ENCODE results near the gene GPSM1.

The GPSM1 gene

GRCh38 chr9:136321561-136321960, 5.8 kb upstream of the GPSM1 start:
- H3K27ac ChIP-seq, result no peak overlapping the region
- no peak for TF ChIP-seq CTCF (IDR thresholded peaks at IDR 0.05)
- TF ChIP-seq ZFX (IDR thresholded peaks at IDR 0.05; ENCODE audit: borderline replicate concordance), result no peak

GRCh38 chr9:136322756-136323330, 4.5 kb upstream of the GPSM1 start:
- H3K27ac ChIP-seq, result no peak overlapping the region
- TF ChIP-seq CTCF (IDR thresholded peaks at IDR 0.05) (no peak), ZFX (IDR thresholded peaks at IDR 0.05; ENCODE audit: borderline replicate concordance) (no peak)

GRCh38 chr9:136323371-136323789, 4.0 kb upstream of the GPSM1 start:
- TF ChIP-seq ZFX (IDR thresholded peaks at IDR 0.05; ENCODE audit: borderline replicate concordance) (no peak), CTCF (IDR thresholded peaks at IDR 0.05) (no peak)
- H3K27ac ChIP-seq, result no peak overlapping the region

GRCh38 chr9:136324501-136325300, 2.6 kb upstream of the GPSM1 start:
- TF ChIP-seq ZFX (IDR thresholded peaks at IDR 0.05; ENCODE audit: borderline replicate concordance) (no peak), CTCF (IDR thresholded peaks at IDR 0.05) (no peak)
- H3K27ac ChIP-seq, result no peak overlapping the region

- H3K27ac ChIP-seq, result no peak overlapping the region
- TF ChIP-seq ZFX (IDR thresholded peaks at IDR 0.05; ENCODE audit: borderline replicate concordance) (no peak), CTCF (IDR thresholded peaks at IDR 0.05) (no peak)
These were observed 2.0 kb upstream of the GPSM1 start for GRCh38 chr9:136325358-136325757.

GRCh38 chr9:136326061-136326760, 1.1 kb upstream of the GPSM1 start:
- H3K27ac ChIP-seq, result no peak overlapping the region
- TF ChIP-seq CTCF (IDR thresholded peaks at IDR 0.05), result no peak
- TF ChIP-seq ZFX (IDR thresholded peaks at IDR 0.05; ENCODE audit: borderline replicate concordance), result no peak

Measured in 22Rv1 (cell line).